Measurements from ENCODE around the gene DGKH.

The DGKH gene

GRCh38 chr13:42056583-42056982 lies 8.1 kb downstream of the DGKH start:
- Histone ChIP-seq H3K4me3 (ENCODE audit: low read depth in 1 of 2, low read length in 1 of 2) (no peak overlapping the region), H3K36me3 (no peaks in the 10 kb centered on the region), H3K9me3 (no peaks in the 10 kb centered on the region), H3K4me1 (ENCODE audit: control insufficient read depth in 1 of 2, insufficient read depth in 1 of 2, low read depth in 1 of 2, low read length in 1 of 2) (no peaks in the 10 kb centered on the region), H3K27me3 (no peaks in the 10 kb centered on the region), H3K27ac (no peak overlapping the region)
- no peak for TF ChIP-seq CTCF (IDR thresholded peaks at IDR 0.05)

- no peaks in the 10 kb centered on the region for H3K36me3 ChIP-seq
- H3K27ac ChIP-seq, result no peak overlapping the region
- TF ChIP-seq CTCF (IDR thresholded peaks at IDR 0.05), result no peak
- H3K4me3 ChIP-seq (ENCODE audit: low read depth in 1 of 2, low read length in 1 of 2), result no peak overlapping the region
- H3K27me3 ChIP-seq, result no peaks in the 10 kb centered on the region
- H3K4me1 ChIP-seq (ENCODE audit: control insufficient read depth in 1 of 2, insufficient read depth in 1 of 2, low read depth in 1 of 2, low read length in 1 of 2), result no peaks in the 10 kb centered on the region
- no peaks in the 10 kb centered on the region for H3K9me3 ChIP-seq
Observed at GRCh38 chr13:42057918-42058530, 9.6 kb downstream of the DGKH start.

- H3K27ac ChIP-seq, result no peak overlapping the region
- no peak overlapping the region for H3K4me3 ChIP-seq (ENCODE audit: low read depth in 1 of 2, low read length in 1 of 2)
- H3K36me3 ChIP-seq, result no peaks in the 10 kb centered on the region
- H3K4me1 ChIP-seq (ENCODE audit: control insufficient read depth in 1 of 2, insufficient read depth in 1 of 2, low read depth in 1 of 2, low read length in 1 of 2), result no peaks in the 10 kb centered on the region
- TF ChIP-seq CTCF (IDR thresholded peaks at IDR 0.05), result no peak
- H3K27me3 ChIP-seq, result no peaks in the 10 kb centered on the region
- H3K9me3 ChIP-seq, result no peaks in the 10 kb centered on the region
Observed at GRCh38 chr13:42061943-42062342, 13.5 kb downstream of the DGKH start.

- no peaks in the 10 kb centered on the region for H3K27me3 ChIP-seq
- H3K4me1 ChIP-seq (ENCODE audit: control insufficient read depth in 1 of 2, insufficient read depth in 1 of 2, low read depth in 1 of 2, low read length in 1 of 2), result no peaks in the 10 kb centered on the region
- TF ChIP-seq CTCF (IDR thresholded peaks at IDR 0.05), result no peak
Observed at GRCh38 chr13:42063105-42063504, 14.7 kb downstream of the DGKH start.

GRCh38 chr13:42064259-42064658 lies 15.8 kb downstream of the DGKH start:
- no peaks in the 10 kb centered on the region for H3K36me3 ChIP-seq
- H3K4me1 ChIP-seq (ENCODE audit: control insufficient read depth in 1 of 2, insufficient read depth in 1 of 2, low read depth in 1 of 2, low read length in 1 of 2), result no peaks in the 10 kb centered on the region
- H3K9me3 ChIP-seq, result no peaks in the 10 kb centered on the region
- no peaks in the 10 kb centered on the region for H3K27me3 ChIP-seq
- no peak for TF ChIP-seq CTCF (IDR thresholded peaks at IDR 0.05)
- H3K27ac ChIP-seq, result no peak overlapping the region
- H3K4me3 ChIP-seq (ENCODE audit: low read depth in 1 of 2, low read length in 1 of 2), result no peak overlapping the region

More at GRCh38 chr13:42063105-42063504, 14.7 kb downstream of the DGKH start:
- no peaks in the 10 kb centered on the region for H3K36me3 ChIP-seq
- H3K9me3 ChIP-seq, result no peaks in the 10 kb centered on the region
- H3K27ac ChIP-seq, result no peak overlapping the region
- H3K4me3 ChIP-seq (ENCODE audit: low read depth in 1 of 2, low read length in 1 of 2), result no peak overlapping the region

All from neutrophil (primary cell).